ENCODE results near the gene ATP23. TPM values are rescaled to one million over a fixed set of nuclear protein-coding genes. Genes with fewer than 3 reads are reported as not detected.
A peak's percentile ranks its signal among the peaks of the same experiment; 100 is the strongest.

Gene ATP23
- total and polyA plus RNA-seq, 10 of the 15 experiments (the other 5 are each of a cell fraction or from before 2014, with no cell fraction given), result 1.6 to 28.1 (median 15.1) TPM

DNA sequence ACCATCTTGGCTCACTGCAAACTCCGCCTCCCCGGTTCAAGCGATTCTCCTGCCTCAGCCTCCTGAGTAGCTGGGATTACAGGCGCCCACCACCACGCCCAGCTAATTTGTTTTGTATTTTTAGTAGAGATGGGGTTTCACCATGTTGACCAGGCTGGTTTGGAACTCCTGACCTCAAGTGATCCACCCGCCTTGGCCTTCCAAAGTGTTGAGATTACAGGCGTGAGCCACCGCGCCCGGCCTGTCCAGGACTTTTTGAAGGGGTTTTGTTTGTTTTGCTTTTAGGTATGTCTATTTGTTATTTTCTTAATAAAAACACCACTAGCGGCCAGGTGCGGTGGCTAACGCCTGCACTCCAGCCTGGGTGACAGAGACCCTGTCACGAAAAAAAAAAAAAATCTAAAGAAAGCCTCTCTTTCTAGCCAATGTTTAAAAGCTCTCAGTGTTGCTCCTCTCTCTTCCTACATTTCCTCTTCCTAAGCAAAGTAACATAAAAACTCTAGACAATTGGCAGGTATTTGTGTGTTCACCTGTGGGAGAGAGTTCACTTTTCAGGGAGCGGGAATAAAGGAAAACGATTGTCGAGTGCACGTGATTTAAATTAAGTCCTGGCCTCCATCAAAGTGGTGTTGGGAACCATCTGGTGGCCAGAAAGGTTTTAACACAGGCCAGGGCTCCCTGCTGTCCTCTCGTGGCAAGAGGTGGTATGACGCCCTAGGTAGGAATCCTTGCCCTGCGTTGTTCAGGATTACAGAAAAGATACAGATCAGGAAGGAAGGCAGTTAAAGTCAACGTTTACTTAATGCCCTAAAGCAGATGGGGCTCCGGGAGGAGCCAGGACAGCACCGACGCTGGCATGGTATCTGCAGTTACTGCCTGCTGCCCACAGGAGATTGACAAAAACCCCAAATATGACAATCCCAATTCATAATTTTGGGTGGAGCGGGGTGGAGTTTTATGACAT, 36.2 kb upstream of the ATP23 start:
- RAD21 ChIA-PET (ENCODE audit: unreplicated experiment), result interaction anchor here (0.6 to 15.2 kb wide), 12 partner anchors 9 to 127 kb away, joined by 3 to 273 read pairs (median 4); partner anchors contain the start of gene CTDSP2
- Histone ChIP-seq H3K4me3 (no peak overlapping the region), H3K4me1 (ENCODE audit: control insufficient read depth, insufficient read depth, low read length) (peaks cover 4% of the 10 kb centered on the region), H2AFZ (ENCODE audit: control insufficient read depth, low read depth, low read length) (peak overlapping the region; percentile 76), H3K36me3 (ENCODE audit: control insufficient read depth in 2 of 2, insufficient read depth in 2 of 2, low read length in 1 of 2) (no peaks in the 10 kb centered on the region; a peak in 1 of 4 replicates), H3K27ac (ENCODE audit: control insufficient read depth, insufficient read depth) (no peak overlapping the region), H3K4me2 (ENCODE audit: control insufficient read depth, insufficient read depth) (0 out of 2 replicates have a peak overlapping the region, but pooled peaks have one; percentile 51), H3K9ac (ENCODE audit: control insufficient read depth, insufficient read depth, low read length) (no peak overlapping the region), H4K20me1 (ENCODE audit: control insufficient read depth, insufficient read depth) (no peaks in the 10 kb centered on the region), H3K79me2 (ENCODE audit: control insufficient read depth, insufficient read depth, low read length) (no peaks in the 10 kb centered on the region), H3K27me3 (replicated peaks in 1 of 2; ENCODE audit: control insufficient read depth in 2 of 2, insufficient read depth in 2 of 2, low read length in 1 of 2) (peaks cover 0 to 2% of the 10 kb centered on the region in 2 experiments; a peak in 2 of 4 replicates), H3K9me3 (replicated peaks; ENCODE audit: control insufficient read depth, insufficient read depth, low read length) (no peaks in the 10 kb centered on the region)
- POLR2A ChIA-PET, result interaction anchor here (11.1 kb wide), 1 partner anchor 70 kb away, joined by 112 read pairs; no protein-coding TSS in a partner anchor
- ATAC-seq (peak; percentile 97), DNase-seq (ENCODE audit: low read depth, low spot score) (peak; percentile 46), FAIRE-seq (peak; percentile 97)
- in situ Hi-C loops (cut with MboI), result loop anchor here (5.0 kb wide), 1 partner anchor 78 kb away; no protein-coding TSS in a partner anchor
- SMC1A ChIA-PET (ENCODE audit: uncharacterized antibody, unreplicated experiment), result interaction anchor here (0.6 to 17.5 kb wide), 15 partner anchors 8 to 321 kb away, joined by 3 to 416 read pairs (median 4); partner anchors contain the start of gene CTDSP2
- CTCF ChIA-PET, result interaction anchor here (0.6 to 10.7 kb wide), 29 partner anchors 10 to 446 kb away, joined by 3 to 226 read pairs (median 5); partner anchors contain the start of gene TSFM
- WGBS (ENCODE audit: insufficient coverage, insufficient replicate concordance, low lambda C conversion rate, missing lambda C conversion rate), result 33% methylated on average over 25 of the region's 26 CpGs
- no TSS peak for BruUV-seq (replicated peaks)
- intact Hi-C loops (cut with micrococcal nuclease; ENCODE audit: unreplicated experiment), result loop anchor here (1.0 to 10.0 kb wide), 4 partner anchors 74 to 320 kb away; partner anchors contain the start of gene TSFM
- no peak for TF ChIP-seq ESRRA (IDR thresholded peaks at IDR 0.05; ENCODE audit: low read length)
- TF ChIP-seq, protein P1, sequence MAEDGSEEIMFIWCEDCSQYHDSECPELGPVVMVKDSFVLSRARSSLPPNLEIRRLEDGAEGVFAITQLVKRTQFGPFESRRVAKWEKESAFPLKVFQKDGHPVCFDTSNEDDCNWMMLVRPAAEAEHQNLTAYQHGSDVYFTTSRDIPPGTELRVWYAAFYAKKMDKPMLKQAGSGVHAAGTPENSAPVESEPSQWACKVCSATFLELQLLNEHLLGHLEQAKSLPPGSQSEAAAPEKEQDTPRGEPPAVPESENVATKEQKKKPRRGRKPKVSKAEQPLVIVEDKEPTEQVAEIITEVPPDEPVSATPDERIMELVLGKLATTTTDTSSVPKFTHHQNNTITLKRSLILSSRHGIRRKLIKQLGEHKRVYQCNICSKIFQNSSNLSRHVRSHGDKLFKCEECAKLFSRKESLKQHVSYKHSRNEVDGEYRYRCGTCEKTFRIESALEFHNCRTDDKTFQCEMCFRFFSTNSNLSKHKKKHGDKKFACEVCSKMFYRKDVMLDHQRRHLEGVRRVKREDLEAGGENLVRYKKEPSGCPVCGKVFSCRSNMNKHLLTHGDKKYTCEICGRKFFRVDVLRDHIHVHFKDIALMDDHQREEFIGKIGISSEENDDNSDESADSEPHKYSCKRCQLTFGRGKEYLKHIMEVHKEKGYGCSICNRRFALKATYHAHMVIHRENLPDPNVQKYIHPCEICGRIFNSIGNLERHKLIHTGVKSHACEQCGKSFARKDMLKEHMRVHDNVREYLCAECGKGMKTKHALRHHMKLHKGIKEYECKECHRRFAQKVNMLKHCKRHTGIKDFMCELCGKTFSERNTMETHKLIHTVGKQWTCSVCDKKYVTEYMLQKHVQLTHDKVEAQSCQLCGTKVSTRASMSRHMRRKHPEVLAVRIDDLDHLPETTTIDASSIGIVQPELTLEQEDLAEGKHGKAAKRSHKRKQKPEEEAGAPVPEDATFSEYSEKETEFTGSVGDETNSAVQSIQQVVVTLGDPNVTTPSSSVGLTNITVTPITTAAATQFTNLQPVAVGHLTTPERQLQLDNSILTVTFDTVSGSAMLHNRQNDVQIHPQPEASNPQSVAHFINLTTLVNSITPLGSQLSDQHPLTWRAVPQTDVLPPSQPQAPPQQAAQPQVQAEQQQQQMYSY (CRISPR knock-in tag; IDR thresholded peaks at IDR 0.05), result no peak
- TF ChIP-seq, protein P2, sequence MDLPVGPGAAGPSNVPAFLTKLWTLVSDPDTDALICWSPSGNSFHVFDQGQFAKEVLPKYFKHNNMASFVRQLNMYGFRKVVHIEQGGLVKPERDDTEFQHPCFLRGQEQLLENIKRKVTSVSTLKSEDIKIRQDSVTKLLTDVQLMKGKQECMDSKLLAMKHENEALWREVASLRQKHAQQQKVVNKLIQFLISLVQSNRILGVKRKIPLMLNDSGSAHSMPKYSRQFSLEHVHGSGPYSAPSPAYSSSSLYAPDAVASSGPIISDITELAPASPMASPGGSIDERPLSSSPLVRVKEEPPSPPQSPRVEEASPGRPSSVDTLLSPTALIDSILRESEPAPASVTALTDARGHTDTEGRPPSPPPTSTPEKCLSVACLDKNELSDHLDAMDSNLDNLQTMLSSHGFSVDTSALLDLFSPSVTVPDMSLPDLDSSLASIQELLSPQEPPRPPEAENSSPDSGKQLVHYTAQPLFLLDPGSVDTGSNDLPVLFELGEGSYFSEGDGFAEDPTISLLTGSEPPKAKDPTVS (IDR thresholded peaks at IDR 0.05; ENCODE audit: low read depth, low read length), result peak; percentile 68; the same call in 1 of the 2 replicates
- TF ChIP-seq ZSCAN29 (IDR thresholded peaks at IDR 0.05), result 0 out of 2 replicates have a peak, but pooled peaks have one; percentile 46
- no peak for TF ChIP-seq RBBP5 (conservative IDR thresholded peaks at IDR 0.05)
- peak; percentile 62 for TF ChIP-seq RUNX3 (IDR thresholded peaks at IDR 0.05; ENCODE audit: low read length)
- no peak for TF ChIP-seq SUZ12 (IDR thresholded peaks at IDR 0.05; ENCODE audit: unreplicated experiment)
- no peak for TF ChIP-seq SREBF2 (IDR thresholded peaks at IDR 0.05; ENCODE audit: low read length)
- TF ChIP-seq, protein P3, sequence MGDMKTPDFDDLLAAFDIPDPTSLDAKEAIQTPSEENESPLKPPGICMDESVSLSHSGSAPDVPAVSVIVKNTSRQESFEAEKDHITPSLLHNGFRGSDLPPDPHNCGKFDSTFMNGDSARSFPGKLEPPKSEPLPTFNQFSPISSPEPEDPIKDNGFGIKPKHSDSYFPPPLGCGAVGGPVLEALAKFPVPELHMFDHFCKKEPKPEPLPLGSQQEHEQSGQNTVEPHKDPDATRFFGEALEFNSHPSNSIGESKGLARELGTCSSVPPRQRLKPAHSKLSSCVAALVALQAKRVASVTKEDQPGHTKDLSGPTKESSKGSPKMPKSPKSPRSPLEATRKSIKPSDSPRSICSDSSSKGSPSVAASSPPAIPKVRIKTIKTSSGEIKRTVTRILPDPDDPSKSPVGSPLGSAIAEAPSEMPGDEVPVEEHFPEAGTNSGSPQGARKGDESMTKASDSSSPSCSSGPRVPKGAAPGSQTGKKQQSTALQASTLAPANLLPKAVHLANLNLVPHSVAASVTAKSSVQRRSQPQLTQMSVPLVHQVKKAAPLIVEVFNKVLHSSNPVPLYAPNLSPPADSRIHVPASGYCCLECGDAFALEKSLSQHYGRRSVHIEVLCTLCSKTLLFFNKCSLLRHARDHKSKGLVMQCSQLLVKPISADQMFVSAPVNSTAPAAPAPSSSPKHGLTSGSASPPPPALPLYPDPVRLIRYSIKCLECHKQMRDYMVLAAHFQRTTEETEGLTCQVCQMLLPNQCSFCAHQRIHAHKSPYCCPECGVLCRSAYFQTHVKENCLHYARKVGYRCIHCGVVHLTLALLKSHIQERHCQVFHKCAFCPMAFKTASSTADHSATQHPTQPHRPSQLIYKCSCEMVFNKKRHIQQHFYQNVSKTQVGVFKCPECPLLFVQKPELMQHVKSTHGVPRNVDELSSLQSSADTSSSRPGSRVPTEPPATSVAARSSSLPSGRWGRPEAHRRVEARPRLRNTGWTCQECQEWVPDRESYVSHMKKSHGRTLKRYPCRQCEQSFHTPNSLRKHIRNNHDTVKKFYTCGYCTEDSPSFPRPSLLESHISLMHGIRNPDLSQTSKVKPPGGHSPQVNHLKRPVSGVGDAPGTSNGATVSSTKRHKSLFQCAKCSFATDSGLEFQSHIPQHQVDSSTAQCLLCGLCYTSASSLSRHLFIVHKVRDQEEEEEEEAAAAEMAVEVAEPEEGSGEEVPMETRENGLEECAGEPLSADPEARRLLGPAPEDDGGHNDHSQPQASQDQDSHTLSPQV (IDR thresholded peaks at IDR 0.05), result peak; percentile 93
- TF ChIP-seq RAD51 (IDR thresholded peaks at IDR 0.05), result peak; percentile 88
- no peak for TF ChIP-seq BMI1 (IDR thresholded peaks at IDR 0.05; ENCODE audit: borderline replicate concordance)
- TF ChIP-seq CEBPB (IDR thresholded peaks at IDR 0.05; ENCODE audit: borderline replicate concordance in 1 of 2, low read depth in 2 of 2, low read length in 2 of 2), result no peak
